H4 (cell line): Measurements from ENCODE around the gene GATAD2B. TPM values are rescaled to one million over a fixed set of nuclear protein-coding genes. Genes with fewer than 3 reads are reported as not detected.

Source experiments
- DNase-seq: peaks from one replicate; pipeline ENCODE4 v3.0.0-alpha.2; 2015; ENCODE audit warnings: low spot score
- total RNA-seq: library from RNA; depleted of rRNA; stranded (reverse); fragments of >200 nt; shearing (Covaris generic); gene quantifications from 2 replicates; pipeline ENCODE4 v1.2.3, GENCODE V29; 2014

Gene GATAD2B
- total RNA-seq, 1 experiment from 2014 or later, result 7.2 TPM

DNA sequence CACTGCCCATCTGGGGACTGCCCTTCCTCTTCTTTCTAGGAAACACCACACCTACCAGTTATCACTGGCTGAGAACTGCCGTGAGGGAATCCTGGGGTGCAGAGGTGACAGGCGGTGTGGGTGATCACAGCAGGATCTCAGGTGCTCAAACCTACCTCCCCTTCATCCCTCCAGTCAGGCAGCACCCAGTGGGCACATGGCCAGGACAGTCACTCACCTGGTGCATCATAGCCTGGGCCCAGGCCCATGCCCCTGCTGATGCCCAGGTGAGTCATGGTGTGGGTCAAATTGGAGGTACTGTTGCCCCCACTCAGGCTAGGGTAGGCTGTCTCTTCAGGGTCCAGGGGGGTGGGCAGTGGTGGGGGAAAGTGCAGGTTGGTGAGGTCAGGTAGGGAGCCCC lies 29.0 kb upstream of the GATAD2B start:
- DNase-seq, result no peak

DNA sequence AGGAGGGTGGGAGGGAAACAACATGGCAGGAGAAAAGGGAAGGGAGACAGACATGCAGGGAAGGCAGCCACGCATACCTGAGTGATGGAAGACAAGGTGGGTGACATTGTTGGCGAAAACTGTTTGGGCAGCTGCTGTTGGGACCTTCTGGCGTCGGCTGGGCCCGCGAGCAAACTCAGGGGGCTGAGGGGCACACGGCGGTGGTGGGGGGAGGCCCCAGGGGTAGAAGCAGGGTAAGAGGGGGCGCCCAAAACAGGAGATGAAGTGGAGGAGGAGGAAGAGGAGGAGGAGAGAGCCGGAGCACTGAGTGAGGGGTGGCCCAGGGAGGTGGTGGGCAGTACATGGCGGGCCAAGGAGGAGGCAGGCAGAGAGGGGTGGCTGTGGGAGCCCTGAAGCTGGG lies 28.4 kb upstream of the GATAD2B start:
- DNase-seq, result no peak

- DNase-seq, result peak; percentile 55
Measured at GRCh38 chr1:153946622-153947241, 24.0 kb upstream of the GATAD2B start, which contains the start of gene DENND4B. TSS of gene DENND4B (minus strand) at chr1:153946718. CDS start at chr1:153944374, 2,344 bp downstream.

GRCh38 chr1:153945795-153946621 lies 23.2 kb upstream of the GATAD2B start:
- peak; percentile 51 for DNase-seq

DNA sequence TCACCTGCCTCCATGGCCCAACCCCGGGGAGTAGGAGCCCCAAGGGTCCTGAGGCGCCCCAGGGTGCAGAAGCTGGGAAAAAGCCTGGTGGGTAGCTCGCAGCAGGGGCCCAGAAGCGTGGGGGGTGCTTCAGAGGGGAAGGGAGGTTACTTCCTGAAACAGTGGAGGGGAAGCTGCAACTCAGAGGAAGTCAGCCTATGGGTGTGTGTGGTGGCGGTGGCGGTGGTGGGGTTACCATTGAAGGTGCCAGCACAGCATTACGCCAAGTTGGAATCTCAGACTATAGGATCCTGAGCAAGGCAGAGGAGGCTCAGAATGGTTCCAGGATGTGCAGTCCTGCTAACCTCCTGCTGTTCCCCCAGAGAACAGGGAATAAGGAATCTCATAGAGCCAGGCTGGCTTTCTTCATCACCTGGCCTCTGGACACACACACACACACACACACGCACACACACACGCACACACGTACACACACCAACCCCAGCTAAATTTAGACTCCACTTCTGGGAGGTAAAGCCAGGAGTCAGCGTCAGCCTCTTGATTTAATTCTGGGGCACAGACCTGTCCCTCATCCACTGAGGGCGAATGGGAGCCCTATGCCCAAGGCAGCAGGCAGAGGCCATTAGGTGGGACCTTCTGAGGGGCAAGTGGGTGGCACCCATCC lies 22.5 kb upstream of the GATAD2B start:
- no peak for DNase-seq

GRCh38 chr1:153944827-153945117 lies 22.0 kb upstream of the GATAD2B start:
- DNase-seq, result no peak

GRCh38 chr1:153944005-153944826 lies 21.4 kb upstream of the GATAD2B start:
- no peak for DNase-seq

DNA sequence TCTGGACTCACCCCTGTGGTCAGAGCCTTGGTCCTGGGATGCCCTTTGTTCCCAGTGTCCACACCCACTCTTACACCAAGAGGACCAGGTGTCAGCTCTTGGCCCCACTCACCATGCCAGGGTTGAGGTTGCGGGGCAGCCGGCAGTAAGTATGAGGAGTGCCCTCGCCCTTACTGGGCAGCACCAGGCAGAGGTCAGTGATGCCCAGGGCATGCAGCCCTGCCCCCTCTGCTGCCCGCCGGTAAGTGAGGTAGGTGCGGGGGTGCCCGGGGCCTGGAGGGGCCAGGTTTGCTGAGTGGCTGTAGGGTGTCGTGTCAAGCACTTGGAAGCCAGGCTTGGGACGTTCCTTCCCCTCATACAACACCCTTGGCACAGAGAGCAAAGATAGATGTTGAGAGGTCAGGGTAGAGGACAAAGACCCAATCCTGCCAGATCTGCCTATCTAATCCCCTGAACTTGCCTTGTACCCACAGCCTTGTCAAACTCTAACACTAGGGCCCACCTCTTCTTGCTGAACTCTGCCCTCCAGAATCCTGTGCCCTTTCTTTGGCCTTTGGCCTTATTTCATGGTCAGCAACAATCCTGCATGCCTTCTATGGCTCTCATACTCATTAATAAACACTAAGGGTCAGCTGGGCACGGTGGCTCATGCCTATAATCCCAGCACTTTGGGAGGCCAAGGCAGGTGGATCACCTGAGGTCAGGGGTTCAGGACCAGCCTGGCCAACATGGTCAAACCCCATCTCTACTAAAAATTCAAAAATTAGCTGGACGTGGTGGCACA lies 20.2 kb upstream of the GATAD2B start:
- no peak for DNase-seq

DNA sequence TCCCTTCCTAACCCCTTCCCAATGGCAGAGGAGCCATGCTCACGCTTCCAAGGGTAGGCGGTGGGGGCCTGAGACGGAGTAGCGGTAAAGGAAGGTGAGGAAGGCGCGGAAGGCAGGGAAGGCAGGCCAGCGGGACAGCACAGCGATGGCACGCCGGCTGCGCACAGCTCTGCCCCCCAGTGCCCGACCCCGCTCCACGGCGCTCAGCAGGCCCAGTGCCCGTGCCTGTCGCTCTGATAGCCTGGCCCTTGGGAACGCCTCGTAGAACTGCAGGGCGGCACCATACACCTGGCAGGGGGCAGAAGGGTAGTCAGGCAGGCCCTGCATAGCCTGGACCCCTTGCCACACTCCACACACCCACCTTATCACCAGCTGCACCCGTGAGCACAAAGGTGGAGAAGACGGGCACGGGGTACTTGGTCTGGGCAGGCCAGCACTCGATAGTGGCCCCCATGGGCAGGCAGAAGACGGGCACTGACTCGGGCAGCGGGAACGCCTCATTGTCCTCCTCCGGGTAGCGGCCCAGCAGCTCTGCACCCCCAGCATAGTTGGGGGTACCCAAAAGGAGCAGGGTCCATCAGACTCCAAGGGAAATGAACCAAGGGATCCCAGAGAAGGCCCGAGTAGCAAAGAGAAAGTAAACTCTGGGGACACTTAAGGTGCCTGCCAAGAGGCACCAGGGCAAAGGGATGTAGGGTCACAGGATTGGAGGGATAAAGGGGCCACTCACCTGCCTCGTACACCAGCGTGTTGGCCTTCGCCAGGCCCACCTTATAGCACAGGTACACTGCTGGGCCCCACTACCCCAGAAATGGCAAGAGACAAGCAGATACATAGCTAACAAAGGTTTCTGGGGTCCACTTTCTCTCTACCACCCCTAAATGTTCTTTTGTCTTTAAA lies 19.3 kb upstream of the GATAD2B start:
- no peak for DNase-seq

DNA sequence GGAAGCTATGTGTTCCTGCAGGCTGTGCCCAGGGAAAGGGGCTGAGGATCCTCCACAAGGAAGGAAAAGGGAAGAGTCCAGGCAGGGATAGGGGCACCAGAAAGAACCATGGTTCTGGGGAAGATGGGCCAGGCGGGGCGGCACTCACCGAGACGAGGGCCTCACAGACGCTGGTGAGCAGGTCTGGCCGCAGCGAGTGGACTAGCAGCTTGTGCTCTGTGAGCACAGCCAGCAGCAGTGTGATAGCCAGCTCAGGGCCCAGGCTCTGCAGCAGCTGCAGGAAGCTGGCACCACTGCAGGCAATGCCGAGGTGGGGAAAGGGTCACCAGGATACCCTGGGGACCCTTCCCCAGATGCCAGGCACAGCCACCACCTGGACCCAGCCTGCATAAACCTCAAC lies 18.0 kb upstream of the GATAD2B start:
- no peak for DNase-seq

- DNase-seq, result no peak
Measured at GRCh38 chr1:153939476-153939875, 16.7 kb upstream of the GATAD2B start.

- DNase-seq, result no peak
Measured at GRCh38 chr1:153938996-153939395, 16.2 kb upstream of the GATAD2B start.

GRCh38 chr1:153937331-153937730 lies 14.6 kb upstream of the GATAD2B start:
- no peak for DNase-seq

GRCh38 chr1:153936011-153936802 lies 13.4 kb upstream of the GATAD2B start:
- DNase-seq, result no peak

GRCh38 chr1:153934746-153935145 lies 12.0 kb upstream of the GATAD2B start:
- no peak for DNase-seq

- DNase-seq, result no peak
Measured at GRCh38 chr1:153933955-153934354, 11.2 kb upstream of the GATAD2B start.

- DNase-seq, result no peak
Measured at GRCh38 chr1:153933430-153933829, 10.7 kb upstream of the GATAD2B start.

- no peak for DNase-seq
Measured at GRCh38 chr1:153932156-153933131, 9.7 kb upstream of the GATAD2B start.
